ENCODE measurements around the gene KLHL17.

GRCh38 chr1:932776-933602 is 27.4 kb upstream of the KLHL17 start:
- TF ChIP-seq CTCF (IDR thresholded peaks at IDR 0.05; ENCODE audit: low read length) = no peak
- TF ChIP-seq EZH2 (IDR thresholded peaks at IDR 0.05; ENCODE audit: borderline replicate concordance, low read length) = no peak
